Dedifferentiated amniotic fluid mesenchymal stem cell (primary cell): Measurements from ENCODE around the gene ITCH.
A peak's percentile ranks its signal among the peaks of the same experiment; 100 is the strongest.

Source experiments
- DNase-seq: peaks from one replicate; pipeline ENCODE4 v3.0.0-alpha.2; 2016; ENCODE audit errors: extremely low spot score

The ITCH gene

GRCh38 chr20:34531608-34532265 lies 168.7 kb downstream of the ITCH start:
- DNase-seq = no peak

- no peak for DNase-seq
Measured at GRCh38 chr20:34532320-34532719, 169.2 kb downstream of the ITCH start.

GRCh38 chr20:34532756-34533155 lies 169.7 kb downstream of the ITCH start:
- no peak for DNase-seq

GRCh38 chr20:34534391-34535165 lies 171.5 kb downstream of the ITCH start:
- no peak for DNase-seq

- DNase-seq = no peak
Measured at GRCh38 chr20:34535301-34535840, 172.3 kb downstream of the ITCH start.

GRCh38 chr20:34535857-34536256 lies 172.8 kb downstream of the ITCH start:
- no peak for DNase-seq

- DNase-seq = no peak
Measured at GRCh38 chr20:34536798-34537394, 173.8 kb downstream of the ITCH start.

GRCh38 chr20:34537651-34538050 lies 174.6 kb downstream of the ITCH start:
- no peak for DNase-seq

- DNase-seq = peak; percentile 40
Measured at GRCh38 chr20:34538671-34539123, 175.6 kb downstream of the ITCH start.

- DNase-seq = no peak
Measured at GRCh38 chr20:34539756-34540155, 176.7 kb downstream of the ITCH start.

GRCh38 chr20:34540596-34541263 lies 177.7 kb downstream of the ITCH start:
- no peak for DNase-seq

- DNase-seq = no peak
Measured at GRCh38 chr20:34541264-34541901, 178.3 kb downstream of the ITCH start.

GRCh38 chr20:34541917-34542316 lies 178.8 kb downstream of the ITCH start:
- no peak for DNase-seq

GRCh38 chr20:34542439-34542838 lies 179.4 kb downstream of the ITCH start:
- DNase-seq = no peak

- DNase-seq = no peak
Measured at GRCh38 chr20:34543463-34544056, 180.5 kb downstream of the ITCH start.

- DNase-seq = no peak
Measured at GRCh38 chr20:34544109-34544796, 181.2 kb downstream of the ITCH start.

GRCh38 chr20:34546751-34547181 lies 183.7 kb downstream of the ITCH start:
- no peak for DNase-seq

- DNase-seq = no peak
Measured at GRCh38 chr20:34547844-34548613, 185.0 kb downstream of the ITCH start.

- no peak for DNase-seq
Measured at GRCh38 chr20:34549291-34549928, 186.3 kb downstream of the ITCH start.
